Right kidney (tissue), 9 donors: ENCODE results near the gene ARHGAP30.
A peak's percentile ranks its signal among the peaks of the same experiment; 100 is the strongest.
"Not testable (repeated sequence)": the region's sequence is repeated elsewhere in the genome, so short reads cannot be mapped to it uniquely, and the experiment has no call there.

Experiments
- DNase-seq: peaks from one replicate; pipeline ENCODE4 v3.0.0-alpha.2; 2016
- long read RNA-seq, 8 donors: transcript quantifications; one replicate each; lab custom pipeline, GENCODE V29; 2026

The ARHGAP30 gene
- long read RNA-seq, donor 1, result 0 reads
- long read RNA-seq, donor 2, result 0 reads
- long read RNA-seq, donor 3, result 0 reads
- long read RNA-seq, donor 4, partial matches to known transcripts, result 52 of 62 reads
- long read RNA-seq, donor 4, other reads (novel, unspliced or antisense), result 10 of 62 reads
- long read RNA-seq, donor 5, result 0 reads
- long read RNA-seq, donor 6, partial matches to known transcripts, result 5 of 5 reads
- long read RNA-seq, donor 6, other reads (novel, unspliced or antisense), result 0 of 5 reads
- long read RNA-seq, donor 7, result 0 reads
- long read RNA-seq, donor 8, result 0 reads

DNA sequence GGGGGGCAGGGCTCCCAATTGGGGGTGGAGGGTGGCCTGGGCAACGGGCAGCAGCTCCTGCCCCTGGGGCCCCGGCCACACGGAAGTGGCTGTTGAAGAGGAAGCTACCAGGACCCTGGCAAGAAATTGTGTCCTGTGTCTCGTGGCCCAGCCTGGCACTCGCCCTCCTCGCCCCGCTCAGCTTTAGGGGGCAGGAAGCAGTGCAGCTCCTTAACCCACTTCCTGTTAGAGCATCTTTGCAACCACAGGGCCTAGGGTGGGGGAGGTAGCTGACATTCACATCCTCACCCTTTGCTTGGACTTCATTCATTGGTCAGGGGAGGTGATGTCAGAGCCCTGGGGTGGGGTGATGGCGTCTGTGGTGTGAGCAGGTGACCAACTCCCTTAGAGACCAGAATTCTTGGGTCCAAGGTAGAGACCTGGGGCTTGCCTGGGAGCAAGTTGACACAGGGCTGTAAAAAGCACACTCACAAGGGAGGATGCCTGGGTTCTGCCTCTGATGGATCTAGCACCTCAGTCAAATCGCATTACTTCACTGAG, at the start of gene ARHGAP30:
Gene ARHGAP30 (minus strand): TSS at position 161 of the 540 bp plus-strand sequence. CDS start 267 bp downstream, outside the sequence.
- DNase-seq, result no peak

DNA sequence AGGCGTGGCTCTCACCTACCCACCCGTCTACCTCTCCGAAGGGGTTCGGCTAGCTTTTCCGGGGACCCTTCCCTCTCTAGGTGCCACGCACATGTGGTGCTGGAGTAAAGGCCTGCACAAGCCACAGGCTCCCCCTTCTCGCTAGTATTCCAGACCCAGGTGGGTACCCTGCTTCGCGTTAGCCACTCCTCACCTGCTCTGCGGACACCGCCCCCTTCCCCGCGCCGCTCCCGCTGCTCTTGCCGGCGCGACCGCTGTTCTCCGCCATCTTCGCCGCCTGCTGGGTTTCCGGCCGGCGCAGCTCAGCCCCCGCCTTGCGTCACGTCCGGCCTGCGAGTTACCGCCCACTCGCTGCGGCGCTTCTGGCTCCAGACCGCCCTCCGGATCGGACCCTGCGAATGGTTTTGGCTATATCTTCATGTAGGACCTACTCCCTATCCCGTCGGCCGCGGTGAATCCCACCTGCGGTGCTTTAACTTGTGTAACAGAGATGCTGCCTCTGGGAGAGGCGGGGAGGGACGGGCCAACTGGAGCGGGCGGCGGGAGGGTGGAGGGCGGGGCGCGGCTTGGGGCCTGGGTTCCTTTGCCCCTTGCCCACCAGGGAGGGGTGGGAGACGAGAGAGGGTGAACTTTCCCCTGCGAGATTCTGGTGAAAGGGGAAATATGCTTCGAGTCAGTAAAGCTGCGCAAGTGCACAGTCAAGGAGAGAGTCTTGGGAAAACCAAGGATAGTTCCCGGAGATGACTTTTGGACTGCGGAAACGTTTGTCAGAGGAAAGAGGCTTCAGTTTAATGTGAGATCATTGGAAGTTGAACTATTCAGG, 48.3 kb upstream of the ARHGAP30 start, which contains the start of the genes NIT1 and PFDN2:
Gene NIT1 (plus strand): TSS at position 347 of the 823 bp plus-strand sequence. CDS start 72 bp downstream, at position 419.
Gene PFDN2 (minus strand): TSS at position 279 of the 823 bp plus-strand sequence. CDS start 11 bp downstream, at position 268.
- peak; percentile 94 for DNase-seq

GRCh38 chr1:161115961-161116360, 46.3 kb upstream of the ARHGAP30 start:
- DNase-seq, result not testable (repeated sequence)

DNA sequence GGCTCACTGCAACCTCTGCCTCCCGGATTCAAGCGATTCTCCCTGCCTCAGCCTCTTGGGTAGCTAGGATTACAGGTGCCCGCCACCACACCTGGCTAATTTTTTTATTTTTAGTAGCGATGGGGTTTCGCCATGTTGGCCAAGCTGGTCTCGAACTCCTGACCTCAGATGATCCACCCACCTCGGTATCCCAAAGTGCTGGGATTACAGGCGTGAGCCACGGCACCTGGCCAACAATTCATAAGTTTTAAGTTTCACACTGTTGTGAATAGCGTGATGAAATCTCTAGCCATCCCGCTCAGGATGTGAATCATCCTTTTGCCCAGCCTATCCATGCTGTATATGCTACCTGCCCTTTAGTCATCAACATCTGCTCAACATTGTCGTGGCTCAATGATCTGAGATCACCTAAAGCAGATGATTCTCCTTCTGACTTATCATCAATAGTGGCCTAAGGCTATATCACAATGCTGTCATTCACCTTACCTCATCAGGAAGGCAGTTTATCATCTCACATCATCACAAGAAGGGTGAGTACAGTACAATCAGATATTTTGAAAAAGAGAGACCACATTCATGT, 45.5 kb upstream of the ARHGAP30 start:
- DNase-seq, result no peak

DNA sequence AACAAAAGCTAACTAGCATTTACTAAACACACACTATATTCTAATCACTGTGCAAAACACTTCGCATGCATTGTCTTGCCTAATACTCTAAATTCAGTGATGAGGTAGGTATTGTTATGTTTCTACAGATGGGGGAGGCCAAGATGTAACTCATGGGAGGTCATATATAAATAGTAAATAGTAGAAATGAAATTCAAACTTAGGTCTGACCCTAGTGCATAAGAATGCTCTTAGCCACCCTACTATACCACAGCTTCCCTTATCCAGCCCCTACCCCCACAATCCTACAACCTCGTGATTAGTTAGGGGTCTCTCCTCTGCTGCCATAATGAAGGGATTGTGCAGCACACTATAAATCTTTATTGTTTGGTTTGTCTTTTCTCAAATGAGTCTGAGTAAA, 44.9 kb upstream of the ARHGAP30 start:
- DNase-seq, result no peak

DNA sequence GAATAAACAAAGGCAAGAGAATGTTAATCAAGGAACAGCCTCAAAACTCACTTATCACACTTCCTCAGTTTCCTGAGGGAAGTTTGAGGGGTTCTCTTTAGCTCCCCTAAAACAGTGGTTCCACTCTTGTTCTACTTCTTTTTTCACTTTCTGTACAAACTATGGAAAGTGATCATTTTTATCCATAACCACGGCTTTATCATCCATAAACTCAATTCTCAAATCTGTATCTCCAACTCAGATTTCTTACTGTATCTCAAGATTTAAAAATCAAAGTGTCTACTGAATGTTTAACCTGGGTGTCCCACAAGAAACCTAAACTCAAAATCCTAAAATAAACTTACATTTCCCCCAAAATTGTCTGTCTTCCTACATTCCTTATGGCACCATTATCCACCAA, 44.2 kb upstream of the ARHGAP30 start:
- DNase-seq, result no peak

DNA sequence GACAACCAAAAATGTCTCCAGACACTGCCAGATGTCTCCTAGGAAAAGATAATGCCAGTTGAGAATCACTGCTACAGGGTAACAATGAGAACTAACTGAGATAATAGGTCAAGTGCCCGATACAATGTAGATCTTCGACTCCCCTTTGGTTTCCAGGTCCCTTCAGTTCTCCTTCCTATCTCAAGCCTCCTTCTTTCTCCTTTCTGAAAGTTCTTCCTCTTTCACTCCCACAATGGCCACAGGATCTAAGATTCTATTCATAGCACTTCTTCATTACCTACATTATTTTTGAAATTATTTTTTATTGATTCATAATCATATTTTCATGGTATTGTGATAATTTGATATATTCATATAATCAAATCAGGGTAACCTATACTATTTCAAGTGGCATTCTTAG, 41.8 kb upstream of the ARHGAP30 start:
- DNase-seq, result no peak

DNA sequence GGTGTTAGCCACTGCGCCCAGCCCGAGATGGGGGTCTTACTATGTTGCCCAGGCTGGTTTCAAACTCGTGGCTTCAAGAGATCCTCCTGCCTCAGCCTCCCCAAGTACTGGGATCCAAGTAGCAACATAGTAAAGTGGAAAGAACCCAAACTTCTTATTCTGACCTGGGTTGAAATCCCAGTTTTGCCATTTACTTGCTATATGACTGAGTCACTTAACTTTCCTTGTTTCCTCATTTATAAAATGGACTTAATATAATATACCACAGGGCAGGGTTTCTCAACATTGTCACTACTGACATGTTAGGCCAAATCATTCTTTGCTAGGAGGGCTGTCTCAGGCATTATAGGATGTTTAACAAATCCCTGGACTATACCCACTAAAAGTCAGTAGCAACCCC, 41.4 kb upstream of the ARHGAP30 start:
- DNase-seq, result no peak

DNA sequence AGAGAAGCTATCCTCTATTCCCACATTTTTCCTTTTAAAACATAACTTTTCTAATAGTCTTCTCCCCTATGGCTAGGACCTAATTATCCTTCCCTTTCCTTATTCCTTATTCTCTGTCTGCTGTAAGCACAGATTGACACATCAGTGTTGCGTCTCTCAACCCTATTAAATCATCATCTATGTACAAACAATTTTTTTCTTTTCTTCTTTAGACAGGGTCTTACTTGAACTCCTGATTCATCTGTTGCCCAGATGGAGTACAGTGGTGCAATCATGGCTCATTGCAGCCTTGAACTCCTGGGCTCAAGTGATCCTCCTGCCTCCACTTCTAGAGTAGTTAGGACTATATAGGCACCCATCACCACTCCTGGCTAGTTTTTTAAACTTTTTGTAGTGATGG, 36.7 kb upstream of the ARHGAP30 start:
- DNase-seq, result no peak

GRCh38 chr1:161100556-161100955, 30.9 kb upstream of the ARHGAP30 start:
- DNase-seq, result no peak

DNA sequence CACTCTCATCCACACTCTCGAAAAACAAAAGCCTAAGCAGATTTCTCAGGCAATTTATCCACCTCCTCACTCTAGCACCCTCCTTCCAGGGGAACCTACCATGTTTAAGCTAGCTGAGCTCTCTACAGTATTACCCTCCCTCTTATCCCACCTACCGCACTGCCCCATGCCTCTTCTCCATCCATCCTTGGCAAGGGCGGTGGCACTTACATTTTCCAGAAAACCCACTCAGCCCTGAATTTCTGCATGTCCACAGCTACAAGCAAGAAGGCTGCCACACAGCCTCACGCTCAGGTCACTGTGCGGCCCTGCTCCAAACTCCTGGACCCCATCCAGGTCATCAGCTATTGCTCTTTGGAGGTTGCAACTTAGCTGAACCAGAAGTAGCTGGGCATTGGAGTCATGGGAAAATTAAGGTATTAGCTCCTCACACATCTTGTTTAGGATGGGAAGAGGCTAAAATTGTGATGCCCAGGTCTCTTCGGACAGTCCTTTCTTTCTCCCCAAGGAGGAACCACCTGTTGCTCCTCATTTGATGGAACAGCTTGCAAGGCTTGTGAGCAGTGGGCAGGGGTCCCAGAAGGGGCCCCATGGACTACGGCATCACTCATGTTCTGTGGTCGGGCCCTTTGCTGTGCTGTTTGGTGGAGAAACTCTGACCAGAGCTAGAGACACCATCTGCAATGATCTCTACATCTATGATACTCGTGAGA, 29.6 kb upstream of the ARHGAP30 start:
- no peak for DNase-seq

- peak; percentile 88 for DNase-seq
Observed at GRCh38 chr1:161098210-161099068, 28.7 kb upstream of the ARHGAP30 start, which contains the start of gene KLHDC9. KLHDC9 (plus strand) TSS chr1:161098361; CDS start chr1:161098536, 175 bp downstream.

DNA sequence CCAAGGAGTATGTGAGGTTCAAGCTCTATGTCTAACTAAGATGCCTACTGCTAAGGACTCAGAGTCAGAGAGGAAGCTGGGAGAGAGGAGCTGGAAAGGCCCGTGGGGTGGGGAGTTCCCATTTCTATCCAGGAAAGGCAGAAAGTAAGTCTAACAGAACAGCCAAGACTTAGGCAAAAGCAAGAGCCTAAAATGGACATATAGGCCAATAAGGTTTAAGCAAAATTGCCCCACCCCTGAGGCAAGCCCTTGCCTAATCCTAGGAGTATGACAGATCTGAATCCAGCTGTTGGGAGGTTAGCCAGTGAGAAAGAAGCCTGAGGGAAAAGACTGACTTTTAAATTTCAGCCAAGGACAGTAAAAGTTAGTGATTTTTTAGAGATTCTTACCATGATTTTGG, 26.8 kb upstream of the ARHGAP30 start:
- DNase-seq, result no peak

GRCh38 chr1:161096015-161096414, 26.3 kb upstream of the ARHGAP30 start:
- no peak for DNase-seq

DNA sequence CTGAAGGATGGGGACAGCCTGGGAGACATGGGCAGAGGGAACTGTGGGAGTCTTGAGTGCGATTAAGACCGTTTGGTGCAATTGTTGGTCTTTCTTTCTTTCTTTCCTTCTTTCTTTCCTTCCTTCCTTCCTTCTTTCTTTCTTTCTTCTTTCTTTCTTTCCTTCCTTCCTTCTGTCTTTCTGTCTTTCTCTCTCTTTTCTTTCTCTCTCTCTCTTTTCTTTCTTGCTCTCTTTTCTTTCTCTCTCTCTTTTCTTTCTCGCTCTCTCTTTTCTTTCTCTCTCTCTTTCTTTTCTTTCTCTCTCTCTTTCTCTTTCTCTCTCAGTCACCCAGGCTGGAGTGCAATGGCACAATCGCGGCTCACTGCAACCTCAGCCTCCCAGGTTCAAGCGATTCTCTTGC, 25.5 kb upstream of the ARHGAP30 start:
- no peak for DNase-seq

GRCh38 chr1:161094481-161094880, 24.8 kb upstream of the ARHGAP30 start:
- DNase-seq, result no peak

DNA sequence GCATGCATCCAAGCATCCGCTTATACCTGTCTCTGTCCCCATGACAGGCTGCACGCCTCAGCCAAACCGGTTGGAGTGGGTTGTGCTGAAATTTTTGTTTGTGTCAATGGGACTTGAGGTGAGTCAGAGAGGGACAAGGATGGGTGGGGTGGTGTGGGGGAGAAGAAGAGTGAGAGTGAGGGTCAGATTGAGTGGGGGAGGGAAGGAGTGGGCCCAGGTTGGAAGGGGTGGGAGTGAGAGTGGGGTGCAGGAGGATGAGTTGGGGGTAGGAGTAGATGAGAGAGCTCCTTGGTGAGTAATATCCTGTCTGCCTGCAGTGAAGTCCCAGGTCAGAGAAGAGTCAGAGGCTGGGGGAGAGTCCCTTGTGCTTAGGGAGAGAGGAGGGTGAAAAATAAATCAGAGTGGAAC, 22.9 kb upstream of the ARHGAP30 start:
- no peak for DNase-seq

GRCh38 chr1:161091796-161092507, 22.3 kb upstream of the ARHGAP30 start:
- DNase-seq, result no peak

- no peak for DNase-seq
Observed at GRCh38 chr1:161091093-161091492, 21.4 kb upstream of the ARHGAP30 start.

DNA sequence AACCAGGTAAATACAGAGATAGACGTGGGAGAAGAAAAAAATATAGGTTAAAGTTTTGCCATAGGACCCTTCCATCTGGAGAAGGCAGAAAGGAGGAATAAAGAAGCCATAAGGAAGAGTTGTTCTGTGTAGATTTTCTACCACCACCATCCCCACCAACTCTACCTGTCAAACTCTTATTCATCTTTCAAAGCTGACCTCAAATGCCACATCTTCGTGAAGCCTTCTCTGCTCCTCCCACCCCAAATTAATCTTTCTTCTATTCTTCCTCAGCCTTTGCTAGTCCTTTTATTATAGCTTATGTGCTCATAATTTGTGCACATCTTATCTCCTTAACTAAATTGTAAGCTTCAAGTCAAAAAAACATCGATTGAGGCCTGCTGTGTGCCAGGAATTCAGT, 20.9 kb upstream of the ARHGAP30 start:
- DNase-seq, result no peak
